HG03460 (cell line): ENCODE data around the gene EYA3.

Source experiments
- ATAC-seq: cut with Tn5 transposase; IDR thresholded peaks from one replicate; pipeline ENCODE4 v1.9.1; 2021; ENCODE audit not compliant: unreplicated experiment

Gene EYA3

DNA sequence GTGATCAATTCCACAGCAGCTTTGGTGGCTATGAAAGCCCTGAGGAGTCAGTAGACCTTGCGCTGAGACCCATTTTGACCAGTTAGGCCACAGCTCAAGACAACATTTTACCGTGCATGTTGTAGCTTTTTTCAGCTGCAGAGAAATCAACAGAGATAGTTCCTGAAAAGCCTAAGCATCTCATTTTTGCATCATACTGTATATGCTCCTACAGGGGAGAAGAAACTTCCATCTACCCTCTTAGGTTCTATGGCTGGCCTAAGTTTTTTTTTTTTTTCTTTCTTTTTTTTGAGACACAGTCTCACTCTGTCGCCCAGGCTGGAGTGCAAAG is 24.8 kb upstream of the EYA3 start:
- no peak for ATAC-seq

DNA sequence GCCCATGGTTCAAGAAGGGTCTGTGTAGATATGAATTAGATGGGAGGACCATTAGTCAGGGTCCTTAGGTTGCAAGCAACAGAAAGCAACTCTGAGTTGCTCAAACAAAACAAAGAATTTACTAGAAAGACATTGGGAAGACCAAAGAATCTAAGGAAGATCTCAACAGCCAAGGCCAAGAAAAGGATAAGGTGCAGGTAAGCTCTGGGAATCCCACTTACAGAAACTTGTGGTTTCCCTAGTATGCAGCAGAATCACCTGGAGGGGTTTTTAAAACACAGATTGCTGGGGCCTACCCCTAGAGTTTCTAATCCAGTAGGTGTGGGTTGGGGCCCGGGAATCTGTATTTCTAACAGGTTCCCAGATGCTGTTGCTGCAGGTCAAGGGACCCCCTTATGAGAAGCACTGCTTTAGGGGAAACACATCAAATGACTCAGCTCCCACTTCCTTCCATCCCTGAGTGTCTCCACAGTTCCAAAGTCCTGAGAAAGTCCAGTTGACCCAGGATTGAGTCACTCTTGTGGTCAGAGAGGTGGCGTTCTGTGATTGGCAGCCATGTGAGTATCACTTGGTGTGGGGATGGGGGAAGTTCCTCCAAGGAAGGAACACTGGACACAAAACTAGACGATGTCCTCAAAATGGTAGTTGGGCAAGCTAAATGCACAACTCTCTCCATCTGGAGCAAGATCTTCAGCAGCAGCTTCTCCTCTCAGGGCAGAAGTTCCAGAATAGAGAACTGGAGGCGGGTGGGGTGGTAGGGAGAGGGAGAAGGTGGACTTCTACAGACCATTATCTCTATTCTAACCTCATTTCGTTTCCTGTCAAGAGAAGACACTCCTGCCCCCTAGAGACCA is 24.2 kb upstream of the EYA3 start:
- ATAC-seq: no peak

DNA sequence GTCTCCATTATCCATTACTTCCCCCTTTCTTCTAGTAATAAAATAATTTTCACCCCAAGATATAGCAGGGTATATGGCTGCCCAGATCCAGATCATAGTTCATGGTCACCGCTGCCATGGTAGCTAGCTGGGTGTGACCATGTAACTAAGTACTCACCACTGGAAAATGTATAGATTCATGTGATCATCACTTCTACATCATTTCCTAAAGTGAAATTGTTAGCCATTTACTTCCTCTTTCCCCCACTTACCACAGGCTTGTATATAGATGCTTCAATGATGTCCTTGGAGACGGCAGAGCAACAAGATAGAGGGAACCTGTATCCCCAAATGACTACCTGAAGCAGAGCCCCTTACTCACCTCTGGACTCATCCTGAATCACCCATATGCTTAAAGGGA is 22.7 kb upstream of the EYA3 start:
- ATAC-seq: no peak

DNA sequence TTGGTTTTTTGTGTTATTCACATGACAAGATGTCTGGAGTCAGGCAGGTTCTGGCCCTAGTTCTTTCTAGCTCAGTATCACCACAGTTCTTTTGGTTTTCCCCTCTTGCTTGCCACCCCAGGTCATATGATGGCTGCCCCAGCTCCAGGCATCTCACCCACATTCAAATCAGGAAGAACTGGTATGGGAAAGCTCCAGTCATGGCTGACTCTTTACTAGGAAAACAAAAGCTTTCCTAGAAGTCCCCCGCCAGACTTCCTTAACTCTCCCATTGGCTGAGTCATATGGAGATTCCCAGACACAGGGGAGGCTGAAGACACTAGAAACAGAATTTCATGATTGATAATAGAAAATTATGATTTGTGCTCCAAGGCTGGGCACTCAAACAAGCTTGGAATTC is 22.1 kb upstream of the EYA3 start:
- ATAC-seq: no peak

DNA sequence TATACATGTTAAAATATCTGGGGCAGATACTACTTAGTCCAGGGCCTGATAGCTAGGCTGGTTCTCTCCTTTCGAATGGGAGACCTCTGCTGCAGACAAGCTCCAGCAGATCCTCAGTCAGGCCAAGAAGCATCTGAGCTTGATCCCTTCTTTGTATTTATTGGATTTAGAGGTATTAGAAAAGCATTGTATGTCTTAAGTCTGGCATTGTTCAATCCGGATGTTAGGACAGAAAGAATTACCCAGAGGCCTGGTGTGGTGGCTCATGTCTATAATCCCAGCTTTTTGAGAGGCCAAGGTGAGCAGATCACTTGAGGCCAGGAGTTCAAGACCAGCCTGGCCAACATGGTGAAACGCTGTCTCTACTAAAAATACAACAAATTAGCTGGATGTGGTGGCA is 21.2 kb upstream of the EYA3 start:
- no peak for ATAC-seq

DNA sequence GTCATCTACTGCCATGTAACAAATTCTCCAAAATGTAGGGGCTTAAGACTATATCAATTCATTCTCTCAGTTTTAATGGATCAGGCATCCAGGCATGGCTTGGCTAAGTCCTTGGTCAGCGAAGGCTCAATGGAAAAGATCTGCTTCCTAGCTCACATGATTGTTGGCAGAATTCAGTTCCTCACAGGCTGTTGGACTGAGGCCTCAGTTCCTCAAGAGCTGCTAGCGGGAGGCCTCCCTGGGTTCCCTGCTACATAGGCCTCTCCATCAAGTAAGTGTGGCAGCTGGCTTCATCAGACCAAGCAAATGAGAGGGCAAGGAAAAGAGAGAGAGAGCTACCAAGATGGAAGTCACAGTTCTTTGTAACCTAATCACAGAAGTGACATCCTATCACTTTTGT is 19.6 kb upstream of the EYA3 start:
- no peak for ATAC-seq

DNA sequence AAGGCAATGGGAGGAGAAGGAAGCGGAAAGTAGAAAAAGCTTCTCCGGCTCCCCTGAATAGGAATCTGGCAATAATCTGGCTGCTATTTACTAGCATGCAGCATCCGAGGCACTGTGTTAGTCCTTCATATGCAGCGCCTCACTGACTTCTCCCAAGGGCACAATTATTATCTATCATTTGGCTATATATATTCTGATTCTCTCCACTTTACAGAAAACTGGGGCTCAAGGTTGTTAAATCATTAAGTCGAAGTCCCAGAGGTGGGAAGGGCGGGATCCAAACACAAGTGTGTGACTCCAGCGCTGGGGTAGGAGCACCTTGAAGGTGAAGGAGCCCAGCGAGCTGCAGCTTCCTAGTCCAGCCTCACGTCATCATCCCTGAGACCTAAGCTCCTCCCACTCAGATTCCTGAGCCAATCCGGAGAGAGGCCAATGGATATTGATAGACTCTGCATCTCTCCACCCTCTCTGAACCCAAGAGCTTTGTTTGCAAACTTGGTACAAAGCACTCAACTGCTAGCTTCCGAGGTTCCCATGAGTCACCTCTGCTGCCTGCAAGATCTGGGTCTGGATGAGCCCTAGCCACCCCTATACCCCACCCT is 16.6 kb upstream of the EYA3 start:
- no peak for ATAC-seq

DNA sequence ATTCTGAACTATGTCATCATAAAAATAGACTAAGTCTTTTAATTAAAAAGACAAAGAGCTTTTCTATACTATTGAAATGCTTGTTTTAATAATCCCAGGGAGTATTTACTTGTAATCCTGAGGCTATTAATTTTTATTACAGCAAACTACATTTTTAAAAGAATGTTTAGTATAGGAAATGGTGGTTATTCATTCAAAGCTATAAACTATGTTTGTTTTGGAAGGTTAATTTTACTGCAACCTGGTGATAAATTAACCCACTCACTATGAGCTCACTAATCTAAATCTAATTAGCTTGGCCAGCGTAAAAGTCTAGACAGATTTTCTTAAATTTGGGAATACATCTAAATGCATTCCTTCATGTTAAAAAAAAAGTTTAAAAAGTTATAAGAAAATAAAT is 13.8 kb upstream of the EYA3 start:
- ATAC-seq: no peak

DNA sequence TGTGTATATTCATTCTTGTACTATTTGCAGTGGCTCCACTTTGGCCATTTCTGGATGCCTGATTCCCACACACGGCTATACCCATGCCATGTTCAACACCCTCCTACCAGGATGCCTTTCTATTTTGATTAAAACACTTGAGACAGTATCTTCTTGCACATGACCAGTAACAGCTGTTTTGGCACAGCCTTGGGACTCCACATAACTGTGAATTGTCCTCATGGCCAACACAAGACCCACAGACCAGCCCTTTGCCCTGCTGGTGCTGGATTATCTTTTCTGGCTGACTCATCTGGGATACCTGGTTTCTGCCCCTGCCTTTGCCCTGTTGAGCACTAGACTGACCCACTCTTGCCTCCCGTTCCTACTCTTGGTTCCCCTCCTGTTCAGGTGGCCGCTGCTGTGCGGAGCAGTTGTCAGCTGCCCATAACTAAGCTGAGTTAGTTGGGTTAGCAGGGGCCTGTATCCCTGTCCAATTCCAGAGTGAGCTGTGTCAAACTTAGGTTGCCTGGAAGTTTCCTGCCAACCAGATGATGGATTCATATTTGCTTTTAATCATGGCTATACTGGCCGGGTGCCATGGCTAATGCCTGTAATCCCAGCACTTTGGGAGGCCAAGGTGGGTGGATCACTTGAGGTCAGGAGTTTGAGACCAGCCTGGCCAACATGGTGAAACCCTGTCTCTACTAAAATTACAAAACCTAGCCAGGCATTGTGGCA is 10.8 kb upstream of the EYA3 start:
- ATAC-seq: no peak

DNA sequence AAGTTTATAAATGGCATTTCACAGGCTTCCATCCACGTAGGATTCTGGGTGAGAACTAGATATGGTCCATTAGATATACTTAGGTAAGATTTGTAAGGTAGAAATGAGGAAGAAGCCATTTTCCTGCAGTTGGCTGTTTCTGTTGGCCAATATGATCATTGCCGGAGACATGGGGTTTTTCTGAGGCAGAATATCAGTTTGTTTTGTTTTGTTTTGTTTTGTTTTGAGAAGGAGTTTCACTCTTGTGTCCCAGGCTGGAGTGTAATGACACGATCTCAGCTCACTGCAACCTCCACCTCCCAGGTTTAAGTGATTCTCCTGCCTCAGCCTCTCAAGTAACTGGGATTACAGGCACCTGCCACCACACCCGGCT is 8.7 kb upstream of the EYA3 start:
- ATAC-seq: no peak

DNA sequence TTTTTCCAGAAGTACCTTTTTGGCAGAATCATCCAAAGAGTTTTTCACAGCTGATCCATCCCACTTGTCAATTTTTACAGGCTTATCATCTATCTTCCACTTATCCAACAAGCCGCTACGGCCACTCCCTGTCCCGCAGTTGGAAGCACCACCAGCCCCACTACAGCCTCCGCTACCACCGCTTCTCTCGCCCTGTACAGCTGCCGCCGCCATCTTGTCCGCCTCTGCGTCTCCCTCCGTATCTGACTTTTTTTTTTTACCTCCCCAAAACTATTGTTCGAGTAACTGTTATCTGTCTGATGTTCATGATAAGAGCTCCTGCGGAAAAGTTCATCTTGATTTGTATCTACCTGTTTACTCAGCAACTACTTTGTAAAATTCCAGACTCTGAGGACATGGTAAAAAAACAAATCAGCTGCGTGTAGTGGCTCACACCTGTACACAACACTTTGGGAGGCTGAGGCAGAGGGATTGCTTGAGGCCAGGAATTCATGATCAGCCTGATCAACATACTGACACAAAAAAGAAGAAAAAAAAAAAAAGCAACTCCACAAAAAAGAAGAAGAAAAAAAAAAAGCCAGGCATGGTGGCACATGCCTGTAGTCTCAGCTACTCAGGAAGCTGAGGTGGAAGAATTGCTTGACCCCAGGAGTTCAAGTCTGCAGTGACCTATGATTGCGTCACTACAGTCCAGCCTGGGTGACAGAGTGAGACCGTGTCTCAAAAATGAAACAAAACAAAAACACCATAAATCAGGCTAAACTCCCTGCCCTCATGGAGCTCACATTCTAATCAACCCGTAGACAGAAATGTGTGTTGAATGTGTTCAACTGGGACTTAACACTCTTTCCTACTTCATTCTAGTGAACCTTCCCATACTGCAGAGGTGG is 8.0 kb upstream of the EYA3 start:
- ATAC-seq: no peak

DNA sequence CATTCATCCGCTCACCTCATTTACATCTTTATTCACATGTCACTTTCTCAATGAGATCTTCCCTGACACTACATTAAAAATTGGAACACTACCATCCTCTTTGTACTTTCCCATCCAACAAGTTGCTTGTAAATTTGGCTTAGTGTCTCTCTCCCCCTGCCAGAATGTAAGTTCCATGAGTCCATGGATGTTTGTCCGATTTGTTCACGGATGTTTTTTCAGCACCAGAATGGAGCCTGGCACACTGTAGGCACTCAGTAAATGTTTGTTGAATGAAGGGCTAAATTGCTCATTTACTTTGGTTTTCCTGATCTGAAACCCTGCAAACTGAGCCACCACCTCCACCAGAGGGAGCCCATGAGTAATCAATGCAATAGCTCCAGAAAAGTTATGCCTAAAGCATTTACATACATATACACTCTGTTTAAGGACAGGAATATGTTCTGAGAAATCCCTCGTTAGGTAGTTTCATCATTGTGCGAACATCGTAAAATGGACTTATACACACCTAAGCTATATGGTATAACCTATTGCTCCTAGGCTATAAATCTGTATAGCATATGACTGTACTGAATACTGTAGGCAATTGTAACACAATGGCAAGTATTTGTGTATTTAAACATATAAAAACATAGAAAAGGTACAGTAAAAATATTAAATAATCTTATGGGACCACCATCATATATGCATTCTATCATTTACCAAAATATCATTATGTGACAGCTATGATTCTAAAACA is 2.8 kb upstream of the EYA3 start:
- ATAC-seq: no peak

DNA sequence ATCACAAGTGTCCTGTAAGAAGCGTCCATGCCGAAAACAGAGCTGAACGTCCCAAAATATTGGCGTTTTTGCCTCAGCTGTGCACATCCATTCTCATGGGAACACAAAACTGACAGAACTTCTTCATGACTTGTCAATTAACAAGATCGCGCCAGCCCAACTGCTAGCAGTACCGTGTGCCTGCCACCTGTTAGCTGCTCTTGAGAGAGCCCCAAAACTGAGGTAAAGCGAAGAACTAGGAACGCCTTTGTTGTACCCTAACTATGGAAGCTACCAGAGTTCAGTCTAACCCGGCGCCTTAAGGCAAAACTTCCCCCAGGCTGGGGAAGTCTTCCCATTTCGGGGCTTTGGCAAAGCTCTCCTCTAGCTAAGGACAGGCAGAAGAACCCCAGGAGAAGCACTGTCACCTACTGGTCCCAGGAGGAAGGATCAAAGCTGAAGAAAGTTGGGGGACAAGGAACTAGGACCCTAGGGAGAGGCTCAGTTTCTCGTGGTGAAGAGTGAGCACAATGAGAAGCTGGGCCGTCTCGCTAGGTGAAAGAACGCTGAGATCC is 719 bp downstream of the EYA3 start:
- ATAC-seq: no peak

DNA sequence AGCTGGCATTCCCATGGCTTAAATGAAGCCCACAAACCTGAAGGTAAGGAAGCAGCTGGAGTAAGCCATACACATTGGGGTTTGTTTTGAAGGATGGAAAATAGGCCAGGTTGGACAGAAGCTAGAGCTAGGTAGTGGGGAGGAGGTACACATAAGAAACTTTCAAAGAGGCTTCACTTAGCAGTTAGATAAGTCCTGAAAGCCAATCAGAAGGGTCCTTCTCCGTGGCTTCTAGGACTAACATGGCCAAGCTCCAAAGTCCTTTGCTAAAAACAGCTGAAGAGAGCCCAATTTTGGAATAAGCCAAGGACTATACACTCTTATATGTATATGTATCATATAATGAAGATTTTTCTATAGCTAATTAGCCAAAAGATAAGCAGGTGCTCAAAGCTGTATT is 1.8 kb downstream of the EYA3 start:
- ATAC-seq: no peak

DNA sequence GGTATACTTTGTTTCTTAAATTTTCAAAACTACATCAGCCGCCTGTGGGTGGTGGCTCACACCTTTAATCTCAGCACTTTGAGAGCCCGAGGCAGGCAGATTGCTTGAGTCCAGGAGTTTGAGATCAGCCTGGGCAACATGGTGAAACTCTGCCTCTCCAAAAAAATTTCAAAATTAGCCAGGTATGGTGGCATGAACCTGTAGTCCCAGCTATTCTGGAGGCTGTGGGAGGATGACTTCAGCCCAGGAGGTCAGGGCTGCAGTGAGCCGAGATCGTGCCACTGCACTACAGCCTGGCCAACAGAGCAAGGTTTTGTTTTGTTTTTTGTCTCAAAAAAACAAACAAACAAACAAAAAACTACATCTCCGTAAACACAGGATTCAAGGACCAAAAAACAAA is 3.3 kb downstream of the EYA3 start:
- no peak for ATAC-seq

DNA sequence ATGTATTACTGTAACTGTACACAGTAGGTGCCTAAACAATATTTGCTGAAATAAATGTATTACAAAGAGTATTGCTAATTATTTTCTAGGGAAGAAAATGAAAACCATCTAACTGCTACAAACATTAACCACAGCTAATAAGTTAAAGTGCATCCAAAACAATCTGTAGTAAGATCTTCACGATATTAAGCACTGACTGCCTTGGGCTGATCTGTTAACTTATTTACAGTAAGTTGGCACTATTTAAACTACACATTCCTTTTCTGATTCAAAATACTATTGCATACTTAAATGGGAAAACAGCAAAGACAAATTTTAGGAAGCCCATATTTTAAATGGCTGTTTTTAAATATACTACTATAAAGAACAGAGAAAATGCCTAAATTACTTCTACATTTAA is 4.5 kb downstream of the EYA3 start:
- ATAC-seq: no peak

DNA sequence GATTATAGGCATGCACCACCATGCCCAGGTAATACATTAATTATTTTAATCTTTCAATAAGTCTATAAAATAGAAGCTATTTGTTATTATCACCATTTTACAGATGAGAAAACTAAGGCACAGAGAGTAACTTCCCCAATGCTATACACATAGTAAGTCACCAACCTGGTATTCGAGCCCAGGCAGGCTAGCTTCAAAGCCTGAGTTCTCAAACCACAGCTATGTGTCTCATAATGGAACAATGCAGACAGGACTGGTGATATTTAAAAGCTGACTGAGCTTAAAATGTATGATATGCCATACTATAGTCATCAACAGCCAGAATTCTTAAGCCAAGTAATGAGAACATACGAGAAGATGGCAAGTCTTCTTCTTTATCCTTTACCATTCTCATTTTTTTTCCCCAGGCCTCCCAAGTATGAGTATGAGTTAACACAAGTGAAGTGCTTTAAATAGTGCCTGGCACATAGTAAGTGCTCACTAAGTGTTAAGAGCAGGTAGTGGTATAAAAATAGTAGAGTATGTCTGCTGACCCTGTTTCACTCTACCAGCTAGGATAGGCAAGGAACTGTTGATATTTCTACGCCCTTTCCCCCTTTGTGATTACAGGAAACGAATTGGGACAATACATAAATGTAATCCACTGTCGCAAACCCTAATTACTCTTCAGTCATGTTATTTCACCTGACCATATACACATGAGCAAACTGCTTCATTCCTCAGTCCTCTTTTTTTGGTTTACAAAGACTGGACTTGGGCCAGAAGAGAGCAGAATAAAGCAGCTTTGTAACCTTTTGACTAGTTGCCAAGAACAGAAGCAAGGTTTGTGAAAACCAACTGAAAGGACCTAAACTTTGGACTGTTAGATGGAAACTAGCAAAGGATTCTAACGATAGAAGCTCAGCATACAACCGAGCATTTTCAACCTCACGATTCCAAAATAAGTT is 9.5 kb downstream of the EYA3 start:
- no peak for ATAC-seq

DNA sequence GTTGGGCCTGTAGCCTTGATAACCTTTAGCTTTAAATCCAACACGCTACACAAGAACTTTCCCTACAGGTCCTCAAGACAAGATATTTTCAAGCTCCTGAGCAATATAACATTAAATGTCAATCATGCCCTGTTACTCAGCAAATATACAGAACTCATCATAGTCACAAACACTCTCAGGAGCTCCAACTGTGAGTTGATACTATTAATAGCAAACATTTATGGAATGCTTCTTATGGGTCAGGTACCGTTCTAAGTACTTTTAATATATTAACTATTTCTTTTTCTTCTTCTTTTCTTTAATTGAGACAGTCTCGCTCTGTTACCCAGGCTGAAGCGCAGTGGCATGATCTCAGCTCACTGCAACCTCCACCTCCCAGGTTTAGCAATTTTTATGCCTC is 10.1 kb downstream of the EYA3 start:
- no peak for ATAC-seq

DNA sequence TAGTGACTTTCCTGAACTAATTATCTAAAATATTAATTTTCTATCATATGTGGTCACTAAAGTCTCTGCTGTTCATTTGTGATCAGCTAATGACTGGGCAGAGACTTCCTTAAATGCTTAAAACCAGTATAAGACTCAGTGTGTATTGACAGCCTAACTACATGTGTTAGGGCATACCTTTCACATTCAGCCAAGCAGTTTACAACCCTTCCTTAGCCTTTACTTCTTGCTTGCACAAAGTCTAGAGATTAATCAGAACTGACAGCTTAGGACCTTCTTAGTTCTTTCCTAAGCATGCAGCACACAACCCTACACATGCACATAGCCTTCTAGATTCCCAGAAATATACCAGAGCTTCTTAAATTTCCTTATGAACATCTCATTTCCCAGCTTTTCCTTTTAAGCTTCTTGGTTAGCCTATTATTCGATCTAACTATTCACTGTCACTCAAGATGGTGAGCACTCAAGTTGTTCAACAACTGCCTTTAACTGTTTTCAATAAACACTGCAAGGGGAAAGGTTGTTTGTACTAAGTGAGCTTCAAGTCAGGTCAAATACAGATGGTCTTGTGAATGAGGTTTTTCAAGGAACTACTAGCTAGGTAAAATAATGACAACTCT is 13.4 kb downstream of the EYA3 start:
- ATAC-seq: no peak
